LoVo (cell line): ENCODE results near the gene GALNT13.

ENCODE experiments used
- DNase-seq: peaks from one replicate; pipeline ENCODE4 v3.0.0-alpha.2; 2016; ENCODE audit warnings: low spot score

GALNT13 gene

DNA sequence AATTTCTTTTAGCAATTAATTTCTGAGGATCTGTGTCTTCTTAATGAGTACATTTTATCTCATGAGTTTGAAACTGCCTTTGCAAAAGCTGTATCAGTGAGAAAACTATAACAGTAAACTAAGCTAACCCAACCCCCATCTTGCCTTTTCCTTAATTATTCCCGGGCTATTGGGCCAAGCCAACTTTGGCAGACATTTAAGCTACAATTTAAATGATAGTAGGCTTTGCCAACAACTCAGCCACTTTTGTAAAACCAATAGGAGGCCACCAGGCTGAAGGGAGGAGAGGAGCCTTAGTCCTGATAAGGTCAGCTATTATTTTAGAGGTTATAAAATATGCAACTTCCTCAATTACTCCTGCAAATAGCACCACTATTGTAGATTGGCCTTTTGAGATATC lies 608.8 kb downstream of the GALNT13 start:
- DNase-seq: no peak

DNA sequence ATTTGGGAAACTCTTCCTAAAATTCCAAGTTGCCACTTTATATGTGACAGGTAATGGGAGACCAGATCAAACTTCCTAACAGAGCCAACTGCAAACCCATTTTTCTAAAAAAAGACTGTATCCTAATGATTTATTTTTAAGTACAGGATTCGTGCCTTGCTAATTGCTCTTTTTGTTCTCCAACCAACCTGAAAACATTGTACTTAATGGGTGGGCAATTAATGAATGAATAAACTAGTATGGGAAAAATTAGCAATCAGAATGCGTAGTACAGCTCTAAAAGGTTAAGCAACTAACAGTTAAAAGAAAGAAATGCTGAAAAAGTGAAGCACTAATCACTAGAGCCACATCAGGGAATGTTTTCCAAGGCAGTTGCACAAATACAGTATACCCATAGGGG lies 609.6 kb downstream of the GALNT13 start:
- no peak for DNase-seq

DNA sequence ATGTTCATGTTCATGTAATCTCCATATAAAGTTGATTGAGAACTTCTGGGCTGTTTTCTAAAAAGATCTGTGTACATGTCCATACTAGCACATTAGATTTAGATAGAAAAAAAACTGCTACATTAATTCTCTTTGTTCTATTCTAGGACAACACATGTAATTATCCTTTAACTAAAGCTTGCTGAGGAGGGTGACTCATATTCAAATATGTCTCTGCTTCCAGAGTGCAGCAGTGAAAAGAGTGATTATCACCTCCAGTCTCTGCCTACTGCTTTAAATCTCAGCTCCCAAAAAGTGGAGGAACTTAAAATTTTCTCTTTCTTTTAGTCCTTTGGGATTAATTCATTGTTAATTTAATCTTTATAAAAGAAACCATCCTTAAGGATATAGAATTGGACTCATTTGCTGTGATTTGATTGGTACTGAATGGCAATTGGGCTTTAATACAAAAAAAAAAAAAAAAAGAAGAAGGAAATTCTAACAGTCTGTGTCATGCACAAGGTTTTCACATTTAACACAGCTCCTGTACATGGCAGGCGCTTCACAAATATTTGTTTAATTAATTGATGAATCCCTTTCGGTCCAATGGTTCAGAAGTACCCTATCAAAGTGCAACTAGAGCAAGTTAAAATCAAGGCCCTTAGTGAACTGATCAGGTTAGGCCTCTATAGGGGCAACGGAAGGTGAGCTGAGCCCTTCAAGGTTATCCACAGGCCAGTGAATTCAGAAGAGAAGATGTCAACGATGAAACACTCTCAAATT lies 612.8 kb downstream of the GALNT13 start:
- no peak for DNase-seq

DNA sequence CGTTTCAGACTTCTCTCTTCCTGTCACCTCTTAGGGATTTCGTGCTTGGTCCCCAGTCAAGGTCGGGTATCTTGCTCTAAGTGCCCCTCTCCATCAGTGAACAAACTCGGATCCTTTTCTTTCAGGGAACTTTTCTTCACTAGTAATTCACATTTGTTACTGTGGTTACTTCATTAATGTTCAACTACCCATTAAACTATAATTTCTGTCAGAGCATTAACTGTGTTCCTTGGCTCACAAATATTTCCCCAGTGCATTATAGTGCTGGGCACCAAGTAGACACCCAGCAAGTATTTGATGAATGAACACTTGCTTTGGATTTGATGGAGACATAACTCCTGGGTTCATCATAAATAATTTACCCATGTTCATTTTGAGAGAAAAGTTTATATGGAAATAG lies 617.1 kb downstream of the GALNT13 start:
- DNase-seq: no peak

DNA sequence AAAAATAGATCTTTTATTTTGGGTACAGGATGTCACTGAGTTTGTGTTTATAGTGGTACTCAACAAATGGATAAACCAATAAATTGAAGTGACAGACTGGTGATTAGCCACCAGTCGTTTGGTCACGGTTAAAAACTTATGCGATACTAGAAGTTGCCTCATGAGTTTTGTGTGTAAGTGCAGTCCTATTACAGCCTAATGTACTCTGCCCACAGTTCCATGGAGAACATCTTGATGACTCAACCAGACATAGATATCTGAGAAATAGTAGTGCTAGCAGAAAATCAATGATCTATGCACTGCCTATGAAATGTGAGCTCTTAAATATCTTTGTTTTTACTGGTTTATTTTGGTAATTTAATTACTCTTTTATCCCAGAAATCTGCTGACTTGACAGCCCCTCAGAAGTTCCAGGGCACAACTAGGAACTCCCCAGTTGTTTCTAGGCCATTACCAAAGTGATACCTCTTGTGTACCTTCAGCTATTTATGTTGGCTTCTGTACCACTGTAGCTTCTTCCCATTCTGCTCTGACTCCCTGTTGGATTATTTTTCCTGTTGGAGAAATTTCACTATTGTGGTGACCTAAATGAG lies 617.6 kb downstream of the GALNT13 start:
- no peak for DNase-seq

GRCh38 chr2:154490530-154490929 lies 618.8 kb downstream of the GALNT13 start:
- DNase-seq: no peak

- DNase-seq: no peak
Measured at GRCh38 chr2:154495455-154495868, 623.7 kb downstream of the GALNT13 start.

GRCh38 chr2:154497019-154497418 lies 625.3 kb downstream of the GALNT13 start:
- DNase-seq: no peak
